DMS 273 treated with DMSO at 0.1 percent for 48 hours (cell line): ENCODE results near the gene HSP90AA1.
"Not testable (repeated sequence)": the region's sequence is repeated elsewhere in the genome, so short reads cannot be mapped to it uniquely, and the experiment has no call there.

Source experiments
- DNase-seq: peaks from one replicate; lab custom pipeline; 2025; lab: John Stamatoyannopoulos, UW

The HSP90AA1 gene

DNA sequence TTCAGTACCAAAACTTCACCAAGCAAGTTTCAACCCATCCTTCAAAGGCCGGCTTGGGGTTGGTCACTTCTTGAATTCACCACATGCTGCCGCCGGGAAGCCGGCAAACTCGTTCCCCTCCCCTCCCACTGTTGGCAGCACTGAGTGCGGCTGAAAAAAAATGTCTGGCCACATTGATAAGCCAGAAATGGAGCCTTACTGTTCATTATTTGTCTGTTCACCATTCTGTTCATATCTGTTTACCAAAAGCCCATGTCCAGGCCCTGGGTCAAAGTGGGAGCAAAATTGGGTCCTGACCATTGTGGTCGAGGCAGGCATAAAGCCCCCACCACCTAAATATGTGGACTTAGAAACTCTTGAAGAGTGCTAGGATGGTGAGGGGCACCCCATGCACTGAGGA, 7.3 kb upstream of the HSP90AA1 start:
- no peak for DNase-seq

DNA sequence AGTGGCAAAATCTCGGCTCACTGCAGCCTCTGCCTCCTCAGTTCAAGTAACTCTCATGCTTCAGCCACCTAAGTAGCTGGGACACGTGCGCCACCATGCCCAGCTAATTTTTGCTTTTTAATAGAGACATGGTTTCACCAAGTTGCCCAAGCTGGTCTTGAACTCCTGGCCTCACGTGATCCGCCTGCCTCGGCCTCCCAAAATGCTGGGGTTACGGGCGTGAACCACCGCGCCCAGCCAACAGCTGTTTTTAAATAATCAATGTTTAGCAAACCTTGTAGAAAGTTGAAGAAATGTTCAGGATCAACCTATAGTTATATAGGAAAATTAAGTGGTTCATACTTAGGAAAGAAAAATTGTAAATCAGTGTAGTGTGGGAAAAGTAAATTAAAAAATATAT, 6.0 kb upstream of the HSP90AA1 start:
- no peak for DNase-seq

DNA sequence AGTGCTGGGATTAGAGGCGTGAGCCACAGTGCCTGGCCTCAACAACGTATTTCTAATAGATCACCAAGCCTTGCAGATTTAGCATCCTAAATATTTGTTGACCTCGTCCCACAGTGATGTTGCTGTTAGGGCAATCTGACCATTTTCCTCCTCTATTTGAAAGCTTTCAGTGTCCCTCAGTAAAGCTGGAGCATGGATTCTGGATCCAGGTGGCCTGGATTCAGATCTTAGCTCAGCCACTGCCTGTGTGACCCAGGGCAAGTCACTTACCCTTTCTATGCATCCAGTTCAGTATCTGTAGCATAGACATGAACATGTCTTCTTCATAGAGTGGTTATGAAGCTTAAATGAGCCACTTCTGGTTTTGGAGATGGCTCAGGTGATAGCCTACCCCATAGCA, 3.9 kb upstream of the HSP90AA1 start:
- no peak for DNase-seq

DNA sequence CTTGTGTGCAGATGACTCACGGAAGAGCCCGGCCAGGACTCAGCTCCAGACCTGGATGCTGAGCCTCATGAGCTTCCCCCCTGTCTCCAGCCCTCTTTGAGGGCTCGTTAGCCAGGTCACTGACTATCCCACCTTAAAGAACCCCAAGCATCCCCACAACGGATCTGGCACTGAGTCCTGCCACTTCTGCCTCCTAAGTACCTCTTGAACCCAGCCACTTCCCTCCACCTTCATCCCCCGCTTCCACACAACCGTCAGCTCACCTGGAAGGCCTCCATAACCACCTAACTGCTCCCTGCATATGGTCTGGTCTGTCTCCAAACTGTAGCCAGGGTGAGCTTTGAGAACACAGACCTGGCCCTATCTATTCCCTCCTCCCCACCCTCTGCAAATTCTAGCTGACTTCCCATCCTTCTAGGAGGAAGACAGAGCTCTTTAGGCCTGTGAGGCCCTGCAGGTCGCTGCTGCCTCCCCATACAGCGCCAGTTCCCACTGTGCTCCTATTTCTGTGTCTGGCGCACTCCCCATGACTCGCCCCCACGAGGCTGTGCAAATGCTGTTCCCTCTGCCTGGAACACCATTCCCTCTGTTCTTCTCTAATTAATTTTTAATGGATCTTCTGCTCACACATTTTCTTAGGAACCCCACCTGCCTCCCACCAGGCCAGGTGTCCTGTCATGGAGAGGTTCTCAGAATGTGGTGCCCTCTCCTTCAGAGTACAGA, 2.9 kb upstream of the HSP90AA1 start:
- DNase-seq: no peak

DNA sequence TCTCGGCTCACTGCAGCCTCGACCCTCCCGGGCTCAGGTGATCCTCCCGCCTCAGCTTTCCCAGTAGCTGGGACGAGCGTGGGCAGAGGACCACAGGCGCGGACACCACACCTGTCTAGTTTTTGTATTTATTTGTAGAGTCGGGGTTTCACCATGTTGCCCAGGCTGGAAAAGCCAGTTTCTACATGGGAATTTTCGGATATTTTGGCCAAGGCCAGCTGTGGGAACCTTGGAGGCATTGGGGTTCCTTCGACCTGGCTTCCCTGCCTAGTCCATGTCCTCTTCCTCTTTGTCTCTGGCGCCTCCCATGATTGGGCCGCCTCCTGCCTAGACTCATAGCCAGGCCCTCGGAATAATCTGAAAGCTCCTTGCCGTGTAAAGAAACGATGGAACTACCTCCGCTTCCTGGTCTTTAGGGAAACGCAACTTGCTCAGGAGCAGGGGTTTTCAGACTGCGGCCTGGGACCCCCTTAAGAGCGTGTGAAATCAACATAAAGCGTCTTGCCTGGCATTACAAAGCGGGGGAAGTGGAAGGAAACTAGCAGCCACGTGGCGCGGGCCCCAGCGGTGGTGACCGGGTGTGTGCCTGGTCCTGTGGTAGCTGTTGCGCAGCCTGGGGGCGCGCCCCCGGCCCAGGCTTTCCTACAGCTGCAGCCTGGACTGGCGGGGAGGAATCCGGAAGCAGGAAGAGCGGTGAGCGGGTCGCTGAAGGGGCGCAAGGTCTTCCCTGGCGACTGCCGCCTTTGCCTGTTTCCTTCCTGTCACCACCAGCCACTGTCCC, 1.4 kb upstream of the HSP90AA1 start:
- no peak for DNase-seq

DNA sequence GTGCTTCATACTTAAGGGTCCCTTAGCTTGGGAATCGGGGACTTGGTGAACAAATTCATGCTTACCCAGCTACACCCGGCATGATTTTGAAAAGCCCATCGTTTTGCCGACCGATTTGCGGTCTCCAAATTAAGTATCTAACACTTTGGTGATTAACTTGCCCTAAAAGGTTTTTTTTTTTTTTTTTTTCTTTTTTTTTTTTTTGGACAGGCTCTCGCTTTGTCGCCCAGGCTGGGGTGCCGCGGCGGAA, 843 bp upstream of the HSP90AA1 start:
- no peak for DNase-seq

DNA sequence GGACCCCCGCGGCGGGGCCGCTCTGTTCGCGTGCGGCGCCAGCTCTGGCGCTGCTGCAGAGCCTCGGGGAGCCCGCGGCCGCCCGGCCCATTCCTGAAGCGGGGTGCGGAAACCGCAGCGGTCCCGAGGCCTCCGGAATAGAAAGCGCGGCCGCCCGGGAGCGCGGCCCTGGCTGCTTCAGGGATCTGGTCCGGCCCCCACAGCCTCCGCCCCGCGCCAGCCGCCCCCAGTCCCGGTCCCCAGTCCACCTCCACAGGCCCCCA, 204 bp downstream of the HSP90AA1 start:
- DNase-seq: no peak

DNA sequence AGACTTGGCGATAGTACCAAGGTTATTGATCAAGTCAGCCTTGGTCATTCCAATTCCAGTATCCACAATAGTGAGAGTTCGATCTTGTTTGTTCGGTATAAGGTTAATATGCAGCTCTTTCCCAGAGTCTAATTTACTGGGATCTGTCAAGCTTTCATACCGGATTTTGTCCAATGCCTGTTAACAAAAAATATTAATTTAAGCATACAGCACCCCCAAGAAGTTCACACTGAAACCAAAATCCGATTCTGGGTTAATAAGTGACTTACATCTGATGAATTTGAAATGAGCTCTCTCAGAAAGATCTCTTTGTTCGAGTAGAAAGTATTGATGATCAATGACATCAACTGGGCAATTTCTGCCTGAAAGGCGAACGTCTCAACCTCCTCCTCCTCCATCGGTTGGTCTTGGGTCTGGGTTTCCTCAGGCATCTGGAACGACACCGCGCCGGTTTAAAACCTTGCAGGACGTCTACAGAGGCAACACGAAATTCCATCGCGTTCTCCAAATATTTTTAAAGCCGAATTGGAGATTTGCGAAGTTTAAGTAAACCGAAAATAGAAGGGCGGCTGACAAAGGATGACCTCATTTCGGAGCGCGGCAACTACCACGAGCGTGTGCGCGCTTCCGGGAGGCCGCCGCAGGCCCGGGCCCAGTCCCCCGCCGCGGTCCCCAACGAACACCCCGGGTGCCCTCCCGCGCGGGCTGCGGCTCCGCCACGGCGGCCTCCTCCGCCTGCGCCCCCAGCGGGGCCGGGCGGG, 716 bp downstream of the HSP90AA1 start:
- no peak for DNase-seq

DNA sequence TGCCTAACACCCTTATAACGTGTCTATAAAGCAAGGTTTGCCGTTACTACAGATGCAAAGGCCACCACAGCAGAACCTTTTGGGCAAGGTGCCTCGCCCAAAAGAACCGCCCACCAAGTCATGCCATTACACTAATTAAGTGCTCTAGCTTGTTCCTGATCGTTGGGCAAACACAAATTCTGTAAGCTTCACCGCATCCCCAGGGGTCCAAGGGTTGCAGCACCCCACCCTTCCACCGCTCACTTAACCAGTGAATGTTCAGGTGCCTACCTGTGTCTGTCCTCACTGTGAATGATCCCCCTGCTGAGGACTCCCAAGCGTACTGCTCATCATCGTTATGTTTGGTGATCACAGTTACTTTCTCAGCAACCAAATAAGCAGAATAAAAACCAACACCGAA, 1.4 kb downstream of the HSP90AA1 start:
- no peak for DNase-seq

DNA sequence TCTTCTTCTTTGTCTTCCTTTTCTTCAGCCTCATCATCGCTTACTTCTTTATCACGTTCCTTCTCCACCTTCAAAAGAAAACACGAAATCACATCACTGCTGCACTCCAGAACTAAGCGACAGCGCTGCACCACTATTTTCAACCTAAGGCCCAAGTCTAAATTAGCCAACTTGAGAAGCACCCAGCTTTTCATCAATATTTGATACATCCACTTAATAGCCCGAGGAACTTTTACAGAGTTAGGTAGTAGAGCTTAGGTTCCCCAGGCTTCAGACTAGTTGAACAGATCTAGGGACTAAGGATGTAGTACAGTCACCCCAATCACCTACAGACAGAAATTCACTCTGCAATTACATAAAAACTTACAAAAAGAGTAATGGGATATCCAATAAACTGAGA, 1.9 kb downstream of the HSP90AA1 start:
- DNase-seq: no peak

DNA sequence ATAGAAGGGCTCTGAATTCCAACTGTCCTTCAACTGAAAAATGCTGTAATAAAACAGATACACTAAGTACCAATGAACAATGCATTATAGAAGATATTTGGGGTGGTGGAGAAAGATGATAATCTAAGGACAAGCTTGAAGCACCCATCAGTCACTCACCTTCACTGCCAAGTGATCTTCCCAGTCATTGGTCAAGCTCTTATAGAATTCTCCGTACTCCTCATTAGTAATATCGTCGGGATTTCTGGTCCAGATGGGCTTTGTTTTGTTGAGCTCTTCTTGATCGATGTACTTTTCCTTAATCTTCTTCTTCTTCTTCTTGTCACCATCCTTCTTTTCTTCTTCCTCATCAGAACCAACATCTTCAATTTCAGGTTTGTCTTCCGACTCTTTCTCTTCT, 2.3 kb downstream of the HSP90AA1 start:
- not testable (repeated sequence) for DNase-seq

DNA sequence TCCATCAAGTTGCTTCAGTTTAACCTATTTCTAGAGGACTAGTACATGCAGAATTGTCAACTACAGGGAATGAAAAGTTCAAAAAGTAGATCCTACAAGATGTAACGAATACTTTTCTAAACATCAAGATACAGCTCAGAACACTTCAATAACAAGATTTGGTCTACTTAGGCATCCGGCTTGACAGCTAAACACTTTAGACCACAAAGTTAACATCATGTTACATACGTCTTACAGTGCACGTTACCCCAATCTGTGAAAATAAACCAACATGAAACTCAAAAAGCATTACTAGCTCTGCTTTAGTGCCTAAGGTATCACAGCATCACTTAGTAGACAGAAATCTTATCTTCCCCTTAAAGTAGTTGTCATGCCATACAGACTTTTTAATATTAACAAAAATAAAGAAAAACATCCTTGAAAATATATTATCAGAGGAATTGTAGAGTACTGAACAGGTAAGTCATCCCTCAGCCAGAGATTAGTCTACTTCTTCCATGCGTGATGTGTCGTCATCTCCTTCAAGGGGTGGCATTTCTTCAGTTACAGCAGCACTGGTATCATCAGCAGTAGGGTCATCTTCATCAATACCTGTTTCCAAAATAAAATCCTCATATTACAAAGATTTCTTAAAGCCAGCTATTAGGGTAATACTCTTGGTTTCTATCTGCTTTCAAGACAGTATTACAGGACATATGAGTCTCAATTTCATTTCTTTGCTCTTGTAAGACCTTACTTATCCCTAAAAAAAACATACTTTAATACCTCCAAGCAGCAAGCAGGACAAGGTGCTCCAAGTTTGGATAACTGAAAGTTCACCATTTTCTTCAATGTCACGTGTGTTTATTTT, 5.4 kb downstream of the HSP90AA1 start:
- DNase-seq: no peak

DNA sequence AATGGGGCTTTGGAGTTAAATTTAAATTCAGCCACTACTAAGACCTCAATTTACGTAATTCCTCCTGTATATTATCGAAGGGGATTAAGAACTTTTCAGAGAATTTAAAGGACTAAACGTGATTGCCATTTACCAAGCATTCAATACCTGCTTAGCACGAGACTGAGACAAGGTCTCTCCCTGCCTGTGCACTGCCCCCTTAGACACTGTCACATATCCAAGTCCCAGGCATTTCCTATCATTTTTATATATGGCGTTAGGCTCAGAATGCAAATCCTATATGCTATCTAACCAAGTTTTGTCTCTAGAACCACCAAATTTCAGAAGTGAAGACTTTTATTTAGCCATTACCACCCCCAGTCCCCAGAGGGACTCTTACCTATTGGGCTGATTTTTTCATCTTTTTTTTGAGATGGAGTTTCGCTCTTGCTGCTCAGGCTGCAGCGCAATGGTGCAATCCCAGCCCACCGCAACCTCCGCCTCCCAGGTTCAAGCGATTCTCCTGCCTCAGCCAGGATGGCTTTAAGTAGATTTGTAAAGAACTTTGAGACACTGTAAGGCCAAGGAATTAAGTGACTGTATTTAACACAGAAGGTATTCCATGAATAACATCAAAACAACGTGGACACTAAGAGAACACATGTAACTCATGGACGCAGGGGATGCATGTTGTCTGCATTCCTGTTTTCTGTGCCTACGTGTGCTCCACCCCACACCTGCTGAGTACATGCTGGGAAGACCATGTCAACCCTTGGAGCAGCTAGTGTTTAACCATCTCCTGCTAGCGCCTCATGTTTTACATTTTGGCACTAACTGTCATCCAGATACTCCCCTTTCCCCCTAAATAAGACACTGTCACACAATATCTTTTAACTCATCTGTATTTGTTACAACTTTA, 6.4 kb downstream of the HSP90AA1 start:
- DNase-seq: no peak

DNA sequence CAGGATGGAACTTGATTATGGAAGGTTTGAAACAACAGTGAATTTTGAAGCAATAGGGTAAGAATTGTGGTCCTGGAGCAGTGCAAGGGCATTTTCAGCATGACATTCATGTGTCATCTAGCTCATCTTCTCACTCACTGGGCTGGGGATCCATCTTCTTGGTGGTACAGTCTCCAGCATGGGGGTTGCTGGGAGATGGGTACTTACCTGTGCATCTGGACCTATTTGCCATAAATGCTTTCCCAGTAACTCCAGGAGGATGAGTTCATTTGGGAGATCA, 7.2 kb downstream of the HSP90AA1 start:
- DNase-seq: no peak

DNA sequence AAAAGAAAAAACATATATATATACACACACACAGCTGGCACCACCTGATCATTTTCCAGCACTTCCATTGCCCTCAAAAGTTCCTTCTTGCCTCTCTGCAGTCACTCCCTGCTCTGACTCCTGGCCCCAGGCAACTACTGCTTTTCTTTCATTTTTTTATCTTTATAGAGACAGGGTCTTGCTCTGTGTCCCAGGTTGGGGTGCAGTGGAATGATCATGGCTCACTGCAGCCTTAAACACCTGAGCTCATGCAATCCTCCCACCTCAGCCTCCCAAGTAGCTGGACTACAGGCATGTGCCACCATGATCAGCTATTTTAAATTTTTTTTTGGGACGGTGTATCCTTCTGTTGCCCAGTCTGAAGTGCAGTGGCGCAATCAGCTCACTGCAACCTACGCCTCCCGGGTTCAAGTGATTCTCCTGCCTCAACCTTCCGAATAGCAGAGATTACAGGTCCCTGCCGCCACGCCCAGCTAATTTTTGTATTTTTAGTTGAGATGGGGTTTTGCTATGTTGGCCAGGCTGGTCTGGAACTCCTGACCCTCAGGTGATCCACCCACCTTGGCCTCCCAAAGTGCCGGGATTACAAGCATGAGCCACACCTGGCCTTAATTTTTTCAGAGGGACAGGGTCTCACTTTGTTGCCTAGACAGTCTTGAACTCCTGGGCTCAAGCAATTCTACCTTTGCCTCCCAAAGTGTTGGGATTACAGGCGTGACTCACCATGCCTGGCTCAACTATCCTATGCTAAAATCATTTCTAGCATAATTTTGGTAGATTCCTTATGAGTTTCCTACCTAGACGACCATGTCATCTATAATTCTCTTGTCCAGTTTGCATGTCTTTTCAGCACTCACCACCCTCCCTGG, 7.8 kb downstream of the HSP90AA1 start:
- no peak for DNase-seq

DNA sequence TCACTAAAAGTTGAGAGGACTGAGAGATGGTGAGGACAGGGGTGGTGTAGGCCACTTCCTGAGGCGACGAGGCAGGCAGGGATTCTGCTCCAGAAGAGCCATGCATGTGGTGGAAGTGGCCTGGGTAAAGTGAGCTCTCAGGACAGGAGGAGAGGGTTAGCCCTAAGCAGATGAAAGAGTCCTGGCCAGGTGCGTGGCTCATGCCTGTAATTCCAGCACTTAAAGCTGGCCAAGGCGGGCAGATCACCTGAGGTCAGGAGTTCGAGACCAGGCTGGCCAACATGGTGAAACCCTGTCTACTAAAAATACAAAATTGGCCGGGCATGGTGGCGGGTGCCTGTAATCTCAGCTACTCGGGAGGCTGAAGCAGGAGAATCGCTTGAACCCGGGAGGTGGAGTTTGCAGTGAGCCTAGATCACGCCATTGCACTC, 8.5 kb downstream of the HSP90AA1 start:
- not testable (repeated sequence) for DNase-seq

DNA sequence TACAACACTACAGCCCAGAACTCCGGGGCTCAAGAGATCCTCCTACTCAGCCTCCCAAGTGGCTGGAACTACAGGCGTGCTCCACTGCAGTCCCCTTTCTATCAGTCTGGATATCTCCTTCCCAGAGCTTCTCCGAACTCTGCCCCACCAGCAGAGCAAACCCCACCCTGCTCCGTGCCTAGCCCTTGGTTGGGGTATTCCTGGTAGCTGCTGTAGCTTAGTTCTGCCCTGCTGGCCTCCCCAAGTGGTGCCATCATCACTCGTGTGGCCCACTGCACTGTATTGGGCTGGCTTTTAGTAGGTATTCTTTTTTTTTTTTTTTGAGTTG, 9.5 kb downstream of the HSP90AA1 start:
- no peak for DNase-seq

DNA sequence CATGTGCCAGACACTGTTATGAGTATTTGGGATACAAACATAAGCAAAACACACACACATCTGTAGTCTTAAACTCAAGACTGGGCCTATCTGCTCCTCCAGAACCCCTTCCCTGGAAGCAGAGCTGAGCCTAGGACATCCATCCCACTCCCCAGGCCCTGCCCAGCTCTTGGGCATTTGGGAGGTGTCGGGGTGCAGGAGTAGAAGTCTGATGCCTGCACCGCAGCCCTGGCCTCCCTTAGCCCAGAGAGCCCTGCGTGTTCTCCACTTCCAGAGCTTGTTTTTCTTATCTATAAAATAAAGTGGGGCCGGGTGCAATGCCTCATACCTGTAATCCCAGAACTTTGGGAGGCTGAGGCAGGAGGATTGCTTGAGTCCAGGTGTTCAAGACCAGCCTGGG, 11.7 kb downstream of the HSP90AA1 start:
- DNase-seq: no peak

DNA sequence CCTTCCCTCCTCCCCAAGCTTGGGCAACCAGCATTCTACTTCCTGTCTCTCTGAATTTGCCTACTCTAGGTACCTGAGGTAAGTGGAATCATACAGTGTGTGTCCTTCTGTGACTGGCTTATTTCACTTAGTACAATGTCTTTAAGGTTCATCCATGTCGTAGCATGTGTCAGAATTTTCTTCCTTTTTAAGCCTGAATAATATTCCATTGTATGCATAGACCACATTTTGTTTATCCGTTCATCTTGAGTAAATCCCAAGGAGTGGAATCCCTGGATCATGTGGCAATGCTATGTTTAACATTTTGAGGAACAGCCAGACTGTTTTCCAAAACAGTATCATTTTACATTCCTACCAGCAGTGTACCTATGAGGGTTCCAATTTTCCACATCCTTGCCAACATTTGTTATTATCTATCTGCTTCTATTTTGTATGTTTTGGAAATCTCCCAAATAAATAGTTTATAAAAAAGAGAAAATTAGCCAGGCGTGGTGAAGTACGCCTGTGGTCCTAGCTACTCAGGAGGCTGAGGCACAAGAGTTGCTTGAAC, 12.4 kb downstream of the HSP90AA1 start:
- no peak for DNase-seq

DNA sequence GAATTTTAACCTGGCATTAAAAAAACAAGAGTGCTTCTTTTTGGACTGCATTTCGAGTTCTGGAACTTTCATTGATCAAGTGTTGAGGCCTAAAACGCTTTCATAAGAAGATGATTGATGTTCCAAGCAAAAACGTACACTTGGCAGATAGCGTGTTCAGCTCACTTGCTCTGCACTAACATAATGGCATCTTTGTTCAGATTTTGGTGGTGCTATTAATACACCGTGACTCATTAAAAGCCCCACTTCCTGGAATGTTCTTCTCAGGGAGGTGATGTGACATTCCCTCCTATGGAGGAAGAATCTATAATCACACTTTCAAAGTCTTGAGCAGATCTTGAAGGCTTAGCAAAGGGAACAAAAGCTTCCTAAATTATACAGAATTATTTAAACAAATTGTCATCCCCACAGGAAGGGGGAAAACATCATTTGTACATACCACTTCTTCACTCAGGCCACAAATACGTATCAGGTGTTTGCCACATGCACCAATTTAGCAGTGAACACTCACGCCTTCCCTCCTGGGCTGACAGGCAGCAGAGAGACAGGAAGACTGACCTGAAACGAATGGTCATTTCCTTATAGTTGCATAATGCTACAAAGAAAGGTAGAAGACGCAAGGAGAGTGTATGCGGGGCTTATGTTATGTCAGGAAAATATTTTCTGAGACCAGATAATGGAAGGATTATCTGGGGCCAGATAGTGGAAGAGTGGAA, 15.4 kb downstream of the HSP90AA1 start:
- no peak for DNase-seq
